Keratinocyte (primary cell): ENCODE results near the gene ADM.

ENCODE experiments used
- EZH2 ChIP-seq: IDR thresholded peaks from one replicate; pipeline ENCODE4 v1.6.1; 2012; ENCODE audit warnings: inconsistent platforms, mild to moderate bottlenecking, low read length, moderate library complexity
- TF ChIP-seq, protein P1 (sequence below), 3 experiments: IDR thresholded peaks in 1 of 3; conservative IDR thresholded peaks in 1 of 3; optimal IDR thresholded peaks in 1 of 3; 2 replicates in 2 of 3; 3 replicates in 1 of 3; pipeline versions ENCODE3 to v1.5.1; 2011; ENCODE audit warnings: low read length in 3 of 3, mild to moderate bottlenecking in 3 of 3, moderate library complexity in 2 of 3, control low read depth in 1 of 3, inconsistent platforms in 1 of 3; ENCODE audit not compliant: insufficient read depth in 2 of 3; ENCODE audit errors: extremely low read depth in 1 of 3

GRCh38 chr11:10275714-10276113 lies 29.2 kb upstream of the ADM start:
- TF ChIP-seq, protein P1, sequence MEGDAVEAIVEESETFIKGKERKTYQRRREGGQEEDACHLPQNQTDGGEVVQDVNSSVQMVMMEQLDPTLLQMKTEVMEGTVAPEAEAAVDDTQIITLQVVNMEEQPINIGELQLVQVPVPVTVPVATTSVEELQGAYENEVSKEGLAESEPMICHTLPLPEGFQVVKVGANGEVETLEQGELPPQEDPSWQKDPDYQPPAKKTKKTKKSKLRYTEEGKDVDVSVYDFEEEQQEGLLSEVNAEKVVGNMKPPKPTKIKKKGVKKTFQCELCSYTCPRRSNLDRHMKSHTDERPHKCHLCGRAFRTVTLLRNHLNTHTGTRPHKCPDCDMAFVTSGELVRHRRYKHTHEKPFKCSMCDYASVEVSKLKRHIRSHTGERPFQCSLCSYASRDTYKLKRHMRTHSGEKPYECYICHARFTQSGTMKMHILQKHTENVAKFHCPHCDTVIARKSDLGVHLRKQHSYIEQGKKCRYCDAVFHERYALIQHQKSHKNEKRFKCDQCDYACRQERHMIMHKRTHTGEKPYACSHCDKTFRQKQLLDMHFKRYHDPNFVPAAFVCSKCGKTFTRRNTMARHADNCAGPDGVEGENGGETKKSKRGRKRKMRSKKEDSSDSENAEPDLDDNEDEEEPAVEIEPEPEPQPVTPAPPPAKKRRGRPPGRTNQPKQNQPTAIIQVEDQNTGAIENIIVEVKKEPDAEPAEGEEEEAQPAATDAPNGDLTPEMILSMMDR (optimal IDR thresholded peaks at IDR 0.05 in 1 of 3, IDR thresholded peaks at IDR 0.05 in 1 of 3, conservative IDR thresholded peaks at IDR 0.05 in 1 of 3; ENCODE audit: extremely low read depth in 1 of 3, insufficient read depth in 2 of 3, low read length in 3 of 3) = no peak
- no peak for TF ChIP-seq EZH2
